T-helper 2 cell (primary cell): ENCODE results near the gene BAZ1A.
A peak's percentile ranks its signal among the peaks of the same experiment; 100 is the strongest.

ENCODE experiments used
- DNase-seq, 5 experiments: peaks; one replicate each; pipeline versions ENCODE4 v3.0.0 to v3.0.0-alpha.2; 2012 to 2022
- total RNA-seq, 2 donors: gene quantifications; one replicate each; lab custom pipeline; 2026; lab: John Stamatoyannopoulos, UW

The BAZ1A gene, protein sequence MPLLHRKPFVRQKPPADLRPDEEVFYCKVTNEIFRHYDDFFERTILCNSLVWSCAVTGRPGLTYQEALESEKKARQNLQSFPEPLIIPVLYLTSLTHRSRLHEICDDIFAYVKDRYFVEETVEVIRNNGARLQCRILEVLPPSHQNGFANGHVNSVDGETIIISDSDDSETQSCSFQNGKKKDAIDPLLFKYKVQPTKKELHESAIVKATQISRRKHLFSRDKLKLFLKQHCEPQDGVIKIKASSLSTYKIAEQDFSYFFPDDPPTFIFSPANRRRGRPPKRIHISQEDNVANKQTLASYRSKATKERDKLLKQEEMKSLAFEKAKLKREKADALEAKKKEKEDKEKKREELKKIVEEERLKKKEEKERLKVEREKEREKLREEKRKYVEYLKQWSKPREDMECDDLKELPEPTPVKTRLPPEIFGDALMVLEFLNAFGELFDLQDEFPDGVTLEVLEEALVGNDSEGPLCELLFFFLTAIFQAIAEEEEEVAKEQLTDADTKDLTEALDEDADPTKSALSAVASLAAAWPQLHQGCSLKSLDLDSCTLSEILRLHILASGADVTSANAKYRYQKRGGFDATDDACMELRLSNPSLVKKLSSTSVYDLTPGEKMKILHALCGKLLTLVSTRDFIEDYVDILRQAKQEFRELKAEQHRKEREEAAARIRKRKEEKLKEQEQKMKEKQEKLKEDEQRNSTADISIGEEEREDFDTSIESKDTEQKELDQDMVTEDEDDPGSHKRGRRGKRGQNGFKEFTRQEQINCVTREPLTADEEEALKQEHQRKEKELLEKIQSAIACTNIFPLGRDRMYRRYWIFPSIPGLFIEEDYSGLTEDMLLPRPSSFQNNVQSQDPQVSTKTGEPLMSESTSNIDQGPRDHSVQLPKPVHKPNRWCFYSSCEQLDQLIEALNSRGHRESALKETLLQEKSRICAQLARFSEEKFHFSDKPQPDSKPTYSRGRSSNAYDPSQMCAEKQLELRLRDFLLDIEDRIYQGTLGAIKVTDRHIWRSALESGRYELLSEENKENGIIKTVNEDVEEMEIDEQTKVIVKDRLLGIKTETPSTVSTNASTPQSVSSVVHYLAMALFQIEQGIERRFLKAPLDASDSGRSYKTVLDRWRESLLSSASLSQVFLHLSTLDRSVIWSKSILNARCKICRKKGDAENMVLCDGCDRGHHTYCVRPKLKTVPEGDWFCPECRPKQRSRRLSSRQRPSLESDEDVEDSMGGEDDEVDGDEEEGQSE (N-terminal part only)
- total RNA-seq, result 162 to 174 reads per million in 2 donors

DNA sequence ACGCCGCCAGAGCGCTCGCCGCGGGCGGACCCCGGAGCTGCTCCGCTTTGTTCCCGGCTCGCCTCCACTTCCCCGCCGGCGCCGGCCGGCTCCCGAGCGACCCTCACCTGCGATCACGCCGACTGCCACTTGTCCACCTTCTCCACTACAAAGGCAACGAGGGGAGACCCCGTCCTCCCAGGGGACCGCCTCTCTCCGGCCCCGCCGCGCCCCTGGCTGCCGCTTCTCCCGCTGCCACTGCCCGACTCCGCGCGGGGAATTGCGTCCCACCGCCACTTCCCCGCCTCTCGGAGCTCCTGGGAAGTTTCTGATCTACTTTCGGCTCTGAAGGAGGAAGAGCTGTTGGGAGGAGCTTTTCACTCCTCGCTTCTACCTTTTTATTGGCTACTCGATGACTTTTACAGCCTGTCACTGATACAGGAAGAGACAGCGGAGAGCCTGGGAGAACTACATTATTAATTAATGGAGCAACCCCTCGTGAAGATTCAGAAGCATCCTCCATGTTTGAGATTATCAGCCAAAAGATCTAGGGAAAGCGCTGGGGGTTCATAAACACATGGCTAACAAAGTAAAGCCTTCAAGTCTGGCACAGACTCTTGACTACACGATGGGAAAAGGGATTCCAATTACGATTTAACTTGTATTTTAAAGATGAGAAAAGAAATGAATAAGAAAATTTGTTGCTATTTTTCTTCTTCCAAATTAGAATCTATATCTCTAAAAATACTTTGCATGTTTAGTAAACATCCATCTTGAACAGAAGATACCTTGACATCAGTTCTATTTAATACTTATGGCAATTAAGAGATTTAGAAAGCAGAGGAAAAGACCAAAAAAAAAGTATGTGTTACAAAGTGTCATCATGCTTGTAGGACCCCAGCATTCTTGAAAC, at the start of gene BAZ1A:
Gene BAZ1A (minus strand): TSS at position 330 of the 892 bp plus-strand sequence. CDS start 756 bp downstream, outside the sequence.
- DNase-seq, result peak in 4 of 5 experiments; percentile 14 to 76 (median 39)

DNA sequence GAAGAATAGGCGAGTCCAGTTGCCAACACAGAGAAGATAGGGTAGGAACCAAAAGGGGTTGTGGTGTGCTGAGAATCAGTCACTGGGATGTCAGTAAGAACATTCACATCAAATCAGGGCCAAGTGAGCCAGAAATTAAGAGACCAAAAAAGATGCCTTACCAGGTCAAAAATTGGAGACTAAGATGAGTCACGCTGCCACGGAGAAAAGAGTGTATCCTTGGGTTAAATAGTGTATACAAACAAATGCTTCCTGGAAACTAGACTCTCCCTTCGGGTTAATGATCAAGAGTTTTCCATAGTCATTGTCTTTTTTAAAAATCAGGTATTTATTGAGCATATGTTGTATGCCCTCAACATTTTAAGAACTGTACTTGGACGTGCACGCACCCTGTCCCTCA, 45.2 kb upstream of the BAZ1A start:
- no peak for DNase-seq

DNA sequence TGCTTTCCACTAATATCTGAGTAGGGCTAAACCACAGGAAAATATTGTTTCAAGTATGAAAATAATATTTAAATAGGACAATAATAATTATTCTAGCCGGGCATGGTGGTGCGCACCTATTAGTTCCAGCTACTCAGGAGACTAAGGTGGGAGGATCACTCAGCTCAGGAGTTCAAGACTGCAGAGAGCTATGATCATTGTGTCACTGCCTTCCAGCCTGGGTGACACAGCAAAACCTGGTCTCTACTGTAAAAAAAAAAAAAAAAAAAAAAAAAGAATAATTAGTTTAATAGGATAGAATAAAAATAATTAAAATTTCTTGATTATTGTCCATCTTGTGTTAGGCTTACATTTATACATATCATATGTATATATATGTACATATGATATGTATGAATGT, 38.5 kb upstream of the BAZ1A start:
- DNase-seq, result no peak

DNA sequence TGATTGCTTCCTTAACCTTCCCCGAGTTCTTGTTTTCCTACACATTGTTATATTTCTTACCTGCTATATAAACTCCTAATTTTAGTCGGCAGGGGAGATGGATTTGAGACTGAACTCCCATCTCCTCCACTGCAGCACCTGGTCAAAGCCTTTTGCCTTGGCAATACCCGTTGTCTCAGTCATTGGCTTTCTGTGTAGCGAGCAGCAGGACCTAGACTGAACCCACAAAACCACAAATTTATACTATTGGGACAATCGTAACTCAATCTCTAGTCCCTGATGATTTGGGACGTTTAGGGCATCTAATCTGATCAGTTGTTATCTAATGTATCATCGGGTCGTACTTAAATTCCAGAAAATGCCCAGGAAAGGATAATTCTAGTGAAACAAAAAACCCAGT, 37.8 kb upstream of the BAZ1A start:
- no peak for DNase-seq

DNA sequence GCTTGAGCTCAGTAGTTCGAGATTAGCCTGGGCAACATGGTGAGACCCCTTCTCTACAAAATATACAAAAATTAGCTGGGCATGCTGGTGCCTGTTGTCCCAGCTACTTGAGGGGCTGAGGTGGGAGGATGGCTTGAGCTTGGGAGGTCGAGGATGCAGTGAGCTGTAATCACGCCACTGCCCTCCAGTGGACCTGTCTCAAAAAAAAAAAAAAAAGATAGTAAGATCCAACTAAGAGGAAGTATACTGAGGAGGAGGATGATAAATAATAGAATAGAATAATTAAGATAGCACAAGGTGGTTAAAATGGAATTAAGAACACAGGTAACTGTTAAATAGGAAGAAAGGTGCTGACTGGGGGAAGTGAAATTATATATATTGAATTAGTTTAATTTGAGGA, 37.0 kb upstream of the BAZ1A start:
- no peak for DNase-seq

DNA sequence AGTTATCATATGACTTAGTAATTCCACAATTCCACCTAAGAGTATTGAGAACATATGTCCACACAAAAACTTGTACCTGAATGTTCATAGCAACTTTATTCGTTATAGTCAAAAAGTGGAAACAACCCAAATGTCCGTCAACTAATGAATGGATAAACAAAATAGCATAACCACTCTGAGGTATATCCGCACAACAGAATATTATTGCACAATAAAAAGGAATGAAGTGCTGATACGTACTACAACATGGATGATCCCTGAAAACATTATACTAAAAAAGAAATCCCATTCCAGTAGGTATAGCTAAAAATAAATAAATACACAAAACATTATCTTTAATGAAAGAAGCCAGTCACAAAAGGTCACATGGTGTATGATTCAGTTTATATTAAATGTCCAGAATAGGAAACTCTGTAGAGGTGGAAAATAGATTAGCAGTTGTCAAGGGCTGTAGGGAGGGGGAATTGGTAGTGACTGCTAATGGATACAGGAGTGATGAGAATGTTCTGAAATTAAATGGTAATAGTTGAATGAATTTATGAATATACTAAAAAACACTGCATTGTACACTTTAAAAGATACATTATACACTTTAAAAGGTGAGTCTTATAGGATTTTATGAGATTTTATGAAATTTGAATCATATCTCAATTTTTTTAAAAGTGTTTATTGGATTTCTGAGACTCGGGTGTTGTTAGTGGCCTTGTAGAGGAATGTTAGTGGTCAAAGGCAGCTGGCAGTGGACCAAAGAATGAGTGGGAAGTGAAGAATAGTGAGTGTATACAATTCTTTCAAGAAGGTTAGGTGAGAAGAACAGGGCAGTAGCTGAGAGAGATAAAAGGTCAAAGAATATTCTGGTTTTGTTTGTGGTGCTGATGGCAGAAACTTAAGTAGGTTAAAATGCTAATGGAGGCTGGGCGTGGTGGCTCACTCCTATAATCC, 36.3 kb upstream of the BAZ1A start:
- no peak for DNase-seq

DNA sequence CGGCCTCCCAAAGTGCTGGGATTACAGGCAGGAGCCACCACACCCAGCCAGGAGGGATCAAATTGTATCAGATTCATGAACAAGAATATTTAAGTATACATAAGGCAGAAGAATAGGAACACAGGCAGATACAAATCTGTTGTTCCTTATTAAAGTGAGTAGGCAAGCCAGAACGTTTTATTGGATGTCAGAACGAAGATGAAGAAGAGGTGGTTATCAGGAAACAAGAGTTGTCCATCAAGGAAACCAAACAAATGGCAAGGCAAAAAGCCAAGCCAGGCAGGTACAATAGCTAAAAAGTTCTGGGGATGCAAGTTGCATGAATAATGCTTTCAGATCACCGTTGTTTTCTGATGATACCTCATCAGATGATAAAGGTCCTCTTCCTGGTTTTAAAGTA, 31.1 kb upstream of the BAZ1A start:
- no peak for DNase-seq

DNA sequence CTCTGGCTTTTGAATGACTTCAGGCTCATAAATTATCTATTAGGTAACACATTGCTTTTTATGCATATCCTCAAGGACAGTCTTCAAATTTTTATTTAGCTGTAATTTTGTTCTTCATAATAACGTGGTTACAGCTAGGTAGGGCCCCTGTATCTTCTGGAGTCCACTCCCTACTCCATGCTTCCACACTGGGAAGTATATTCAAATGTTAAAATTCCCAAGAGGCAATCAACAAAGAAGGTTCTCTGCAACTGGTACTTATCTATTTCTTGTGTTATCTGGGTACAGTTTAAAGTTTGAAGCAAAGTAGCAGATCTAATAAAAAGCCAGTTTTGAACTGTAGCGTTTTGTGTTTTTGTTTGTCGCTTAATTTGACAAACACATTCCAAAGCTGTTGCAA, 20.1 kb upstream of the BAZ1A start:
- DNase-seq, result no peak

DNA sequence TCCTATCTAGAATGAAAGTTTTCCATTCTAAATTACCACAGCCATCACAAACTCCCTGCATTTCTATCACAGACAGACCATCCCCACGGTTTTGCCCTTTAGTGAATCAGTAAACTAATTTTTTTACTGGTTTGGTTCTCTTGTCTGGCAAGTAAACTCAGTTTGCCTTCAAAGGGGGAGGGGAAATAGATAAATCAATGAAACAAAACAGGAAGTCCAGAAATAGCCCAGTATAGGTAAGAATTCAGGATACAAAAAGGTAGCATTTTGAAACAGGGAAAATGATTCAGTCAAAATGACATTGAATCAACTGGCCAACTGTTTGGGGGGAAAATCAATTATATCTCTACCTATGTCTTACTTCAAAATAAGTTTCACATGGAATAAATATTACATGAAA, 15.8 kb upstream of the BAZ1A start:
- DNase-seq, result no peak

DNA sequence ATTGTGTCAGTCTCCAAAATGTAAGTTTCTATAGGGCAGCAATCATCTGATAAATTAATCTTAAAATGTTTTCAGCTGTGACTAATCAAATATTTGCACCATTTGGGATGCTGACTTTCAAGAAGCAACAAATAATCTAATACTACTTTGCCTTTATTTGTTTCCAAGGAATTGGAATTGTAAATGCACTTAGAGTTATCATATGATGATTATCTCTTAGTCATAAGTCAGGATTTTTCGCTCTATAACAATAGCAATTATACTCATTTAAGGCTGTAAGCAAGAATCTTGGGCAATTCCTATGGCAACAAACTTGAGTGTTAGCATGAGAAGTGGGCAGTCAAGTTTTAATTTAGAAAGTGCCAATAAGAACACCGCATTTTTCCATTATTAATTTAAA, 13.0 kb upstream of the BAZ1A start:
- DNase-seq, result no peak

DNA sequence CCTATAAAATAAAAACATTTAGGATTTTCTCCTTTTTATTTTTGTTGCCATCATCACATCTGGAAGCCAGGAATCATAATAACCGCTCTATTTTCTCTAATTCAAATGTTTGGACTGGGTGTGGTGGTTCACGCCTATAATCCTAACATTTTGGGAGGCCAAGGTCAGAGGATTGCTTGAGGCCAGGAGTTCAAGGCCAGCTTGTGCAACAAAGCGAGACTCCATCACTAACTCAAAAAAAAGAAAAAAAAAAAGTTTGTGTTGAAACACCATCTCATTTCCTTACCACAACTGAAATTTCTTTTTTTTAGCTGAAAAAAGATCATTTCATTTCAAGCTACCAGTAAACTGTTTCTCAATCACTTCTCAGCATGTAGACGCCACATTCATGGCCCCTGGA, 8.8 kb upstream of the BAZ1A start:
- no peak for DNase-seq

DNA sequence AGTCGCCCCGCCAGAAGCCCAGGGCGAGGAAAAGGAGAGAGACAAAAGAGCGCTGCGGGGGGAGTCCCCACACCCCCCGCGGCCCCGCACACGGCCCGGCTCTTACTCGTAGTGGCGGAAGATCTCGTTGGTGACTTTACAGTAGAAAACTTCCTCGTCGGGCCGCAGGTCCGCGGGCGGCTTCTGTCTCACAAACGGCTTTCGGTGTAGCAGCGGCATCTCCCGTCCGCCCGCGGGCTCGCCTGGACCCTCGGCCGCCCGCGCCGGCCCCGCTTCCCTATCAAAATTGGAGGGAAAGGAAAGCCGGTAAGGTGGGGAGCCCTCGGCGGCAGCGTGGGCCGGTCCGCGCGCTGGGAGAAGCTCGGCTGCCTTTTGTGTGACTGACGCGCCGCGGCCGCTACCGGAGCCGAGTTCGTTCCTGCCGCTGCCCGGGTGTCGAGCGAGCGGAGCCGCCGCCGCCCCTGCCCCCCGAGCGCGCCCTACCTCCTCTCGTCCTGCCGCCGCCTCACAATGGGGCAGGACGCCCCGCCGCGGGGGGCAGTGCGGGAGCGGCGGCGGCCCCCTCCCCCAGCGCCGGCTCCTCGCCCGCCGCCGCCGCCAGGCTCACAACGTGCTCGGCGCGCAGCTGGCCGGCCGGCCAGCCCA, 652 bp downstream of the BAZ1A start:
- DNase-seq, result peak in 4 of 5 experiments; percentile 25 to 74 (median 38)

DNA sequence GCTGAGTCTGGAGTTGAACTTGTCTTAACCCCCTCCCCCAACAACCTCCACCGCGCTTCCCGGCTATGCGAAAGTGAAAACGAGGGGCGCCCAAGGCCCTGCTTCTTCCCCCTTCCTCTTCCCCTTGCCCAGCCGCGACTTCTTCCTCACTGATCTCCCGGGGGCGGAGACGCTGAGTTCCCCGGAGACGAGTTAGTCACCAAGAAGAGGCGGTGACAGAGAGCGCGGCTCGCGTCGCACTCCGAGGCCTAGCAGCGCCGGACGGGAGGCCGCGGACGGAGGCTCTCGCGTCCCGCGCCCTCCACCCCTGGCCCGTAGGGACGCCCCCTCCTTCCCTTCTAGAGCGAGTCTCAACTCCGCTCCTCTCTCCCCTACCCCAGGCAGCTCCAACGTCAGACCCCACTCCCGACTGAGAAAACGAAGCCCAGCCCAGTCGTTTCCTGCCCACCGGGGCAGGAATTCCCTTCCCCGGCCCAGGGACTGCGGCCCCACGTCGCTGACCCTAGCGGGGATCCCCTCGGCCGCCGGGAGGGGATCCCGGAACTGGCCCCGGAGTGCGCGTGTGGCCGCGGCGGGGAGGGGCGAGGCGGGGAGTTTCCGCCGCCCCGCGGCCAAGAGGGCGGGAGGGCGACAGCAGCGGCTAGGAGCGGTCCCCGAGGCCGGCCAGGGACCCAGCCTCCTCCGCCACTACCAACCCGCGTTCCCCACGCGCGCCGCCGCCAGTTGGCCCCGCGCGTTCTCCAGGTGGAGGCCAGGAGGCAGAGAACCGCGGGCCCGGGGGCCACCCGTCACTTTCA, 1.4 kb downstream of the BAZ1A start:
- DNase-seq, result peak; percentile 54 to 87 (median 79)

DNA sequence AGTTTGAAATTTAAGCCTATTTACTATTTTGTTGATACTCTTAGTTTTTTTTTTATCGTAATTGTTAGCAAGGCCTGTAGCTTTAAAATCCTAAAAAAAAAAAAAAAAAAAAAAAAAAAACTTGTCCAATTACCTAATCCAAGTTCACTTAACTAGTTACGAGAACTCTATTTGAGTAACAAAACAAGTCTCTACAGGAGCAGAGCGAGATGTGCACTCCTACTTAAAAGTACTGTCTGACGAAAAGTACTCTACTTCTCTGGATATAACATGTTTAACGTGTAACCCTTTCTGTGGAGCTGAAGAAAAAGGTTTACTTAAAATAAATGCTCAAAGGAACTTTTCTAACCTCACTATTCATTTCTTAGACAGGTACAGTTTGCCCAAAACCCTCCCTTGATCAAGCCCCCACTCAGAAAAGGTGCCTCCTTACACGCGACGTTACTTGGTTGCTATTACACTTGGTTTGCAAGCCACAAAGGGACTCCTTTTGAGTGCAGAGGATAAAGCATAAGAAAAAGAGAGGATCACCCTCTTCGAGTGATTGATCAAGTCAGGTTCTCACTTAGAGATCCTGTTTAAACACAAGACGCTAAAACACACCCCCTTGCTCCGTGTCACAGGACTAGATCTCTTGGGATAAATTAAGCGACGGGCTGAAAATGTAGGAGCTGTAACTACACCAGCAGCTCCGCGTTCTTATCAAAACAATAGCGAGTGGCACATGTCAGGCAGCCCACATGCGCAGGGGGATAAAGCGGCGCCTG, 2.2 kb downstream of the BAZ1A start:
- peak in 2 of 5 experiments; percentile 9 to 71 for DNase-seq

DNA sequence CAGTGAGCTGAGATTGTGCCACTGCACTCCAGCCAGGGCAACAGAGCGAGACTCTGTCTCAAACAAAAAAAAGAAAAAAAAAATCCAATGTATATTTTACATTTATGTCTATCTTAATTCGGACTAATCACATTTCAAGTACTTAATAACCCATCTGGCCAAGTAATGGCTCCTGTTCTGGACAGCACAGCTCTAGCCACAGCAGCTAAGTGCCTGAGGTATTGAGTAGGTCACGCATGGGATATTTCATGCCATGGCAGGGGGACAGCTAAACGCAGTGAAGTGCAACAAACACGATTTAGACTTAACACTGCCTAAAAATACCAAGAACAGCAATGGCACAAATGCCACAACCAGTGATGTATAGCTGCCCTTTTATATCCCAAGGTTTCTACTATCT, 8.0 kb downstream of the BAZ1A start:
- no peak for DNase-seq

DNA sequence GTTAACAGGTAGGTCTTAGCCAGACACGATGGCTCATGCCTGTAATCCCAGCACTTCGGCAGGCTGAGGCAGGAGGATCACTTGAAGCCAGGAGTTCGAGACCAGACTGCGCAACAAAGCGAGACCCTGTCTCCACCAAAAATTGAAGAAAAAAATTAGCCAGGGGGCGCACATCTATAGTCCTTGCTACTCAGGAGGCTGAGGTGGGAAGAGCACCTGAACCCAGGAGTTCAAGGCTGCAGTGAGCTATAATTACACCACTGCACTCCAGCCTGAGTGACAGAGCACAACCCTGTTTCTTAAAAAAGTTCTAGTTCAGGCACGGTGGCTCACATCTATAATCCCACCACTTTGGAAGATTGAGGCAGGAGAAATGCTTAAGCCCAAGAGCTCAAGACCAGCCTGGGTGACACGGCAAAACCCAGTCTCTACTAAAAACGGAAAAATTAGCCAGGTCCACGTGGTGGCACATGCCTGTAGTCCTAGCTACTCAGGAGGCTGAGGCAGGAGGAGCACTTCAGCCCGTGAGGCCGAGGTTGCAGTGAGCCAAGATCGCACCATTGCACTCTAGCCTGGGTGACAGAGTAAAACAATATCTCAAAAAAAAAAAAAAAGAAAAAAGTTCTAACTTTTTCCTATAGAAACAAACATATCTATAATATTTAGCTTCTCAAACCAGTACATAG, 9.1 kb downstream of the BAZ1A start:
- DNase-seq, result no peak

DNA sequence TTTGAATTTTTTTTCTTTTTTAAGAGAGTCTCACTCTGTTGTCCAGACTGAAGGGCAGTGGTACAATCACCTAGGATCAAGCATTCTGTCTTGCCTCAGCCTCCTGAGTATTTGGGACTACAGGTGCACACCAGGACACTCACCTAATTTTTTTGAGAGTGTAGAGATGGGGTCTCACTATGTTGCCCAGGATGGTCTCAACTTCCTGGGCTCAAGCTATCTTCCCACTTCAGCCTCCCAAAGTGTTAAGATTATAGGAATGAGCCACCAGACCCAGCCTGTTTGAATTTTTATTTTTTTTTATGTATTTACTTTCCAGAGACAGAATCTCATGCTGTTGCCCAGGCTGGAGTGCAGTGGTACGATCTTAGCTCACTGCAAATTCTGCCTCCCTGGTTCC, 11.3 kb downstream of the BAZ1A start:
- DNase-seq, result no peak

DNA sequence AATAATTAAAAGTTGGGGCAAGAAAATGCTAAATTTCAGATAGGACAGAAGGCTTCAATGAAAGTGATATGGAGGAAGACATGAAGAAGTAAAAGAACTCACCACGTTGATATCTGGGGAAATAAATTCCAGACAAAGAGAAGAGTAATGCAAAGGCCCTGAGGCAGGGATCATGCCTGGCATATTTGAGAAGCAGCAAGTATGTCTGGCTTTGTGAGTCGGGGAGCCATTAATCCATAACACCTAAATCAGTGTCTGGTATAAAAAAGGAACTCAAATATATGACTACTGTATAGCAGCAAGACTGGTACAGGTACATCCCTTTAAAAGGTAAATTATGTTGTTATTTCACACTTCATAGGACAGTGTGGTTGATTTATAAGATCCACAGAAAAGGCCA, 16.4 kb downstream of the BAZ1A start:
- no peak for DNase-seq
